ENCODE measurements around the gene CHCHD3.
A peak's percentile ranks its signal among the peaks of the same experiment; 100 is the strongest.

The CHCHD3 gene

DNA sequence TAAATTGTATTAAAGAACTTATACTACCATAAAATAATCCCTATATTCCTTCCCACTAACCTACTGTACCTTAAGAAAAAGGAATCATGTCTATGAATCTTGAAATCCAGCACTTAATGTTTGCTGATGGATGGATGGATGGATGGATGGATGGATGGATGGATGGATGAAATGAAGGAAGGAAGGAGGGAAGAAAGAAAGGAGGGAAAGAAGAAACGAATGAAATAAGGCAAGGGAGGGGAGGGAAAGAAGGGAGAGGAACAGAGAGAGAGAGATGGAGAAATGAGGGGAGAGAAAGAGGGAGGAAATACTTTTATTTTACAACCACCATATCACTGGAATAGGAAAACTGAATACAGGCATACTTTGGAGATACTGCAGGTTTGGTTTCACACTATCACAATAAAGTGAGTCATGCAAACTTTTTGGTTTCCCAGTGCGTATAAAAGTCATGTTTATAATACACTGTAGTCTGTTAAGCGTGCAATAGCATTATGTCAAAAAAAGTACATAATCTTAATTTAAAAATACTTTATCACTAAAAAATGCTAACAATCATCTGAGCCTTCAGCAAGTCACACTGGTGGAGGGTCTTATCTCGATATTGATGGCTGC, 219.8 kb downstream of the CHCHD3 start:
- no peak for DNase-seq (ENCODE audit: low read depth)

DNA sequence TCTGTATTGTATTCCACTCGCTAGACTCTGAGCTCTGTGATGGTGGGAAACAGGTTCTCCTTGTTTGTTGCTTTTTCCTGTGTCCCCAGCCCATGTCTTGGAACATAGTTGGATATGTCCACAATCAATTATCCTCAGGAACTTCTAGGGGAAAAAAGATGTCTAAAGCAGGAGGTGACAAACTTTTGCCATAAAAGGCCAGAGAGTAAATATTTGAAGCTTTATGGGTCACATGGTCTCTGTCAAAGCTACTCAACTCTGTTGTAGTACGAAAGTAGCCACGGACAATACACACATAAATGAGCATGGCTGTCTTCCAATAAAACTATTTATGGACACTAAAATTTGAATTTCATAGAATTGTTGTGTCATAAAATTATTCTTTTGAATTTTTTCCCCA, 220.5 kb downstream of the CHCHD3 start:
- DNase-seq (ENCODE audit: low read depth) = no peak

DNA sequence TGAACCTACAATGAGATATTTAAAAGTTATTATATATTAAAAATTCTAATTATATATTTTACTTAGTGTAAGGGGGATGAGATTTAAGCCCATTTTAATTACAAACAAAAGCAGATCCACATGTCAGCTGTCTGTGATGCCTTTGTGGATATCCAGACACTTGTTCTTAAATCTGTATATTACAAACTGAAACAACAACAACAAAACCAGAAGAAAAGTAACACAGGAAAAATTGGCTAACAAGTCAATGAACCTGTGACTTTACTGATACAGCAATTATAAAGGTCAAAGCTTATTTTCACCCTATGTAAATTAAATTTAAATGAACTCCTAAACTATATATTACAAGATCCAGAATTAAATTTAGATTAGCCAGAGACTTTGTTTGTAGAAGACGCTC, 222.7 kb downstream of the CHCHD3 start:
- no peak for DNase-seq (ENCODE audit: low read depth)

- DNase-seq (ENCODE audit: low read depth) = no peak
Observed at GRCh38 chr7:132858760-132859159, 223.1 kb downstream of the CHCHD3 start.

DNA sequence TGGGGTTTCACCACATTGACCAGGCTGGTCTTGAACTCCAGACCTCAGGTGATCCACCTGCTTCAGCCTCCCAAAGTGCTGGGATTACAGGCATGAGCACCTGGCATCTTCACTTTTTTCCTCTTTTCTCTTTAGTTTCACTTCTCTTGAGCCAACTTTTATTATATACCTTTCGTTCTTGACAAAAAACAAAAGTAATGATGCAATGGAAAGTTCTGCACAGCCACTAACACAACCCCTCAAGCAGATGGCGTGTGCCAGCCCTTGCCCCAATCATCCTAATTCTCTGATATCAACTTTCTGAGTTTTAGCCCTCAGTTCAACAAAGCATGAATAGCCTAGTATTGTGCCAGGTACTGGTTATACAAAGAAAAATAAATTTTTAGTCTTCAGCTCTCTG, 223.6 kb downstream of the CHCHD3 start:
- DNase-seq (ENCODE audit: low read depth) = no peak

DNA sequence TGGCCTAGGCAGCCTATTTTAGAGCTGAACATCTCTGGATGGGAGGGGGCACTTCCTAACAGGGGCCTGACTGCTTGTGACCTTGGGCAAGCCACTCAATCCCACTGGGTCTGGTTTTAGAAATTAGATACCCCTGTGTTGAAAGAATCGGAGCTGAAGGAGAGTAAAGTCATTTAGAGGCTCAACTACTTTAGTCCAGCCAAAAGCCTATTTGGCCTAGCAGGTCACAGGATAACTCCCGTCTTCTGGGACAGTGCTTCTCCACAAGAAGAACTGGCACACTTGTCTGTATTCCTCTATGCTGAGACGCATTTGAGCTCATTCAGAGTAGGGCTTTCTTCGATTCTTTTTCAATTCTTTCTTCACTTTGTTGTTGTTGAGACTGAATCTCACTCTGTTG, 224.2 kb downstream of the CHCHD3 start:
- no peak for DNase-seq (ENCODE audit: low read depth)

DNA sequence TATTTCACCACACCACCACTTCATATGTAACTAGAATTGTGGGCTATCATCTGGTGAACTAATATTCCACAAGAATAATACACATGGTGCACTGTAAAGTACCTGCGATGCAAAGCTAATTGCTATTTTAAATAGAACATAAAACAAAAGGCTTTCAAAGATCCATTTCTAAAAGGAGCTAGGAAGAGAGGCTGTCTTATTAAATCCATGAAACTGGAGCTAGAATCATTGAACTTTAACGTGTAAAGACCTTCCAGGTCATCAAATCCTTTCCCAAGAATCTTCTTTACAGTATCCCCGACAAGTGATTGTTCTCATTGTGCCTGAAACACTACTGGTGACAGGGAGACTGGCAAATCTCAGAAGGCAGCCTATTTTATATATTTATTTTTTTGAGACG, 224.9 kb downstream of the CHCHD3 start:
- DNase-seq (ENCODE audit: low read depth) = no peak

DNA sequence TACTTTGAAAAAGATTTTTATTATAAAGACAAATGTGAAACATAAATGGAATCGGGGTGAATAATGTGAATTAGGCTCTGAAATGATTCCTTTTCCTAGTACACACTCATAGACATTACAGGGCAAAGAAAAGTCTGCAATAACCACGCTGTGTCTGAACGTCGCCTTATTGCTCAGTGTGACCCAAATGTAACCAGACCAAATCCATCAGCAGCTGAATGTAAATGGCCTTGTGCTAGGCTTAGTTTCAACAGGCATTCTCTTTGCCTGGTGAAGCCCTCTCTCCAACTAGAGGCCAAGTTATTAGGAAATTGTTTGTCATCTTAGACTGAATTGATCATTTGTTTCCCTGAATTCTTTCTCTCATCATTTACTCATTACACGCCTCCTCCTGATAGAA, 225.5 kb downstream of the CHCHD3 start:
- DNase-seq (ENCODE audit: low read depth) = no peak

- DNase-seq (ENCODE audit: low read depth) = no peak
Observed at GRCh38 chr7:132855901-132856300, 226.0 kb downstream of the CHCHD3 start.

- no peak for DNase-seq (ENCODE audit: low read depth)
Observed at GRCh38 chr7:132854238-132854637, 227.7 kb downstream of the CHCHD3 start.

- no peak for DNase-seq (ENCODE audit: low read depth)
Observed at GRCh38 chr7:132847376-132847775, 234.5 kb downstream of the CHCHD3 start.

- DNase-seq (ENCODE audit: low read depth) = no peak
Observed at GRCh38 chr7:132846086-132846485, 235.8 kb downstream of the CHCHD3 start.

- no peak for DNase-seq (ENCODE audit: low read depth)
Observed at GRCh38 chr7:132842478-132842877, 239.4 kb downstream of the CHCHD3 start.

DNA sequence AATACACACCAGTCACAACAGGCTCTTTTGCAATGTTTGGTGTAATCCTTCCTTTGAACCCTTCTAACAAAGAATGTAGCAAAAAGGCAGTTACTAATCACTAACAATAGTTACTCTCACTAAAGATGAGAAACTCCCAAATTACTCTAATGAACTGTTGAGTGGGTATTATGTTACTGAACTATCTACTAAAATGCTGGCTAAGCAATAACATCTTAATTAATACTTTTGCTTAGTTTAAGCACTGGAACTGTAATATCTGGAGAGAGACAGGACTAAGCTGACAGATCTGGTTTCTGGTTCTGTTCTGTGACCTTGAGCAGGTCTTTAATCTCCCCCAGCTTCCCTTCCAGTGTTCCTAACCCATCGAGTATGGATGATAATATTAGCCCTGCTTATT, 241.7 kb downstream of the CHCHD3 start:
- DNase-seq (ENCODE audit: low read depth) = no peak

DNA sequence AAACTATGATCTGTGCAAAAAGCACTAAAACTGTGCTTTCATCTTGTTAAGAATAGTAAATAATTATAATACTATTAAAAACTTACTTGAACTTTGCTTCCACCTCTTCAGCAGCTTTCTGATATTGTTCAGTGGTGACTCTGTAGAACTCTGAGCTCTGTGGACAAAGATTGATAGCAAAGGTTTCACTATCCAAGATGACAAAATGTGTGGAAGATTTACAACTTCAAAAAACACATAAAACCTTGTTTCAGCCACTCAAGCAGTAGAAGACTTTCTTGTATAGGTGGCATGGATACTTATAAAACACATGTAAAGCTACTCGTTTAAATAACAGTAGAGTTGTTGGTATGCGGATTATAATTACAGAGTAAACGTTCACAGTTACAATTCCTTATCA, 243.6 kb downstream of the CHCHD3 start:
- DNase-seq (ENCODE audit: low read depth) = no peak

DNA sequence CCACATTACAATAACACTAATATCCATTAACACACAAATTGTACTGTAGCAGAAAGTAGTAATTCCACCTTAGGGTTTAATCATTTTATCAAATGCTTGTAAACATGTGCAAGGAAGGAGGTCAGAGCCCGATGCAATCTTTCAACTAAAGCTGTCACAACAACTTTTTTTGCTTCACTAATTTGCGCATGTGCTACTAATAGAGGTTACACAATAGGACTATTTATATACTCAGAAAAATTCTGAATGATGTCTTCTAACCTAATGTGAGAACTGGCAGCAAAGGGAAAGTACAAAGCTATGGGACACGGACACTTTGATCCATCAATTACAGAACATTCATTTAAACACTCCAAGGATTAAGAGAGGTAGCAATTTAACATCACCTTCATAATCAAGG, 244.4 kb downstream of the CHCHD3 start:
- DNase-seq (ENCODE audit: low read depth) = peak; percentile 60

- DNase-seq (ENCODE audit: low read depth) = no peak
Observed at GRCh38 chr7:132836746-132837145, 245.1 kb downstream of the CHCHD3 start.

DNA sequence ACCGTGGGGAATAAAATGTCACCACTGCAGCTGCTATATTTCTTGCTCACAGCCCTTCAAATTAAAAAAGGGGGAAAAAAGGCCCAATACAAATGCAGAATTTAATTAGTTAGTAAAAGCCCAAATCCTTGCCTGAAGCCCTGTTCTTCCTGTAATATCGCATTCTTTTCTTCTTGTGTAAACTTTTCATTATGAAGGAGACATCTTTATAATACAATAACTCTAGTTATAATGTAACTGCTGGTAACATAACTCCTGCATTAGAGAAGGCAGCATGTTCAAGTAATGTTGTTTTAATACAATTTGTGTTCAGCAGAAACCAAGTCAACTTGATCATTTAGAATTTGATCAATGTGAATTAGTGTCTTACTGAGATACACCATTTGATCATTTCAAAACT, 250.9 kb downstream of the CHCHD3 start:
- no peak for DNase-seq (ENCODE audit: low read depth)

DNA sequence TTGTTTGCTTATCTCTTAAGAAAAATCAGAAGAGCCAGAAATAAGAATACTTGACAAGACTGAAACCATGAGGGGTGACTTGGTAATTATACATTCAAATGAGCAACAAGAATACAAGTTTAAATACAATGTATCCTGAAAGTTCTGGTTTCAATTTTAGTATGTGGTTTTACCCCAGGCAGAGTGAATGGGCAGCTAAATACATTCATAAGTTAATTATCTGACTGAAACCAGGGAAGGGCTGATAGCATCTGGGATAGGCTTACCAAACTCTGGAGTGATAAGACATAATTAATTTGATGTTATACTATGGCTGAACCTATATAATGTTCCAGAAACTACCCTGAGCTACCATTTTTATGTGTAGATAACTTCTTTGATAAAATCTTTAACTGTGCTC, 253.4 kb downstream of the CHCHD3 start:
- DNase-seq (ENCODE audit: low read depth) = no peak

- DNase-seq (ENCODE audit: low read depth) = peak; percentile 7
Observed at GRCh38 chr7:132825932-132826835, 255.7 kb downstream of the CHCHD3 start.

DNA sequence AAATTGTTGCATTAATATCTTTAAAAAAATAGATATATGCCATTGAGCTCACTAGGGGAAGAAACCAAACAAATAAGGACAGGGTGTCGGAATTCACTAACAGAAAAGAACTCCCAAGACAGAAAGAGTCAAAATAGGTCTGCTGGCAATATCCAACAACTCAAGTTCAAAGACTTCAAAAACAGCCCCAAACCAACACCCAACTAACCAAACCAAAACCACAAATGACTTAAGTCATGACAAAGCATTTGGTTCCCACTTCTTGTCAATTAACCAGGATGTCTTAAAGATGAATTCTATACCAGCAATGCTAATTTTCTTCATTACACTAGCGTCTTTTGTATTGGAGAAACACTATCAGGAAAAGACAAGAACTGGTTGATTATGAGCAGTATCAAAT, 256.7 kb downstream of the CHCHD3 start:
- DNase-seq (ENCODE audit: low read depth) = no peak

DNA sequence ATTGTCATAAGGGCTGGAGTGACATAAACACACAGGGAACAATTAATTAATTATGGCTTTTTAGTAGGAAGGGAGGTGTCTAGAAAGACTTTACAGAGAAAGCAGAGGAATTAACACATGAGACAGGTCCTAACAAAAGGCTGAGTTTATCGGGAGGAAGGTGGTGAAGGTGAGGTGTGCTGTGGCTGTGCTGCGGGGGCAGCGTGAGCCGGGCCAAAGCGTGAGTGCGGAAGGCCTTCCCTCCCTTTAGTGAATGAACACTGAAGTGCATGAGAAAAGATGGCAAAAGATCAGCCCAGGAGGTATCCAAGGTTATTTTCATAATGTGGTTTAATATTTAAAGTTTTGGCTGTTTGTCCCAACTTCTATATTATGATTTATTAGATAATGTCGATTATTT, 262.2 kb downstream of the CHCHD3 start:
- no peak for DNase-seq (ENCODE audit: low read depth)

DNA sequence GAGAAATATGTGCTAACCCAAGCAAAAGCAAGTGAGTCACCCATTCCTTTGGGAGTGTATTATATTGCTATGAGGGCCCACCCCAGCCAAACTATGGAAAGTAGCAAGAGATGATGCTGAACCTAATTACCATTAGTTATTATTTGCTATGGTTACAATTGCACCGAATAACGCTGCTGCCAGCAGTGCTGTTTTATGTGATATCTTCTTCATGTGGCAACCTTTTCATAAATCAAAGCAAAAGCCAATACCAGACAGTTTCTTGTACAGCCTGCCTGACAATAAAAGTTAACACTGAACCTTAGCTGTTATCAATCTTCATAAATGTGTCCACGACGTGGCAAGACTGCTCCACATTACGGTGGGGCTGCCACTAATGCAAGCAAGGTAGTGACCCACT, 263.9 kb downstream of the CHCHD3 start:
- peak; percentile 39 for DNase-seq (ENCODE audit: low read depth)
